Inferior parietal cortex (tissue), 1 donor: ENCODE data around the gene SCARB1.

Experiments used
- DNase-seq: peaks from one replicate; pipeline ENCODE4 v3.0.0-alpha.2; 2016; ENCODE audit errors: extremely low spot score

The SCARB1 gene

GRCh38 chr12:124842800-124843510 lies 20.7 kb downstream of the SCARB1 start:
- DNase-seq = no peak

GRCh38 chr12:124842073-124842749 lies 21.5 kb downstream of the SCARB1 start:
- DNase-seq = no peak

- DNase-seq = no peak
Observed at GRCh38 chr12:124841558-124841945, 22.1 kb downstream of the SCARB1 start.

- peak; percentile 75 for DNase-seq
Observed at GRCh38 chr12:124837958-124838803, 25.5 kb downstream of the SCARB1 start.

- no peak for DNase-seq
Observed at GRCh38 chr12:124837249-124837897, 26.3 kb downstream of the SCARB1 start.

GRCh38 chr12:124836759-124837158 lies 26.9 kb downstream of the SCARB1 start:
- DNase-seq = no peak

GRCh38 chr12:124835656-124836410 lies 27.8 kb downstream of the SCARB1 start:
- DNase-seq = no peak

- no peak for DNase-seq
Observed at GRCh38 chr12:124834822-124835221, 28.8 kb downstream of the SCARB1 start.

- DNase-seq = no peak
Observed at GRCh38 chr12:124833693-124834122, 30.0 kb downstream of the SCARB1 start.

- no peak for DNase-seq
Observed at GRCh38 chr12:124832856-124833255, 30.8 kb downstream of the SCARB1 start.

GRCh38 chr12:124831590-124831989 lies 32.1 kb downstream of the SCARB1 start:
- no peak for DNase-seq

GRCh38 chr12:124830306-124830705 lies 33.4 kb downstream of the SCARB1 start:
- no peak for DNase-seq

GRCh38 chr12:124829708-124830304 lies 33.9 kb downstream of the SCARB1 start:
- no peak for DNase-seq

GRCh38 chr12:124829008-124829707 lies 34.5 kb downstream of the SCARB1 start:
- DNase-seq = peak; percentile 44

GRCh38 chr12:124828264-124829007 lies 35.2 kb downstream of the SCARB1 start:
- DNase-seq = no peak

GRCh38 chr12:124827588-124828184 lies 36.0 kb downstream of the SCARB1 start:
- no peak for DNase-seq

GRCh38 chr12:124824195-124824594 lies 39.5 kb downstream of the SCARB1 start:
- no peak for DNase-seq

- no peak for DNase-seq
Observed at GRCh38 chr12:124823272-124823970, 40.2 kb downstream of the SCARB1 start.
